ENCODE data around the gene AFF1.

DNA sequence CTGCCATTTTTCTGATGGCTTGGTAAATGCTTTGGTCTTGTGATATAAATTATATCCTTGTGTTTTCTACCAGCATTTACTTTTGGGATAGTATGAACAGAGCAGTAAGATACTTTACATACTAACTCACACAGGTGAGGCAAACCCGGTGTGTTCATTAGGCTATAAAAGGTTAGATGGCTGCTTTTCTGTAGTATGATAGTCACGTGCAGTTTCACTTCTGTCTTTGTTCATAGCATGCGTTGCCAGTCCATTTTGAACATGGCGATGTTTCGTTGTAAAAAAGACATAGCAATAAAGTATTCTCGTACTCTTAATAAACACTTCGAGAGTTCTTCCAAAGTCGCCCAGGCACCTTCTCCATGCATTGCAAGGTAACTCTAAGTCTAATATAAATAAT, 197.2 kb downstream of the AFF1 start:
- TF ChIP-seq, protein P1, sequence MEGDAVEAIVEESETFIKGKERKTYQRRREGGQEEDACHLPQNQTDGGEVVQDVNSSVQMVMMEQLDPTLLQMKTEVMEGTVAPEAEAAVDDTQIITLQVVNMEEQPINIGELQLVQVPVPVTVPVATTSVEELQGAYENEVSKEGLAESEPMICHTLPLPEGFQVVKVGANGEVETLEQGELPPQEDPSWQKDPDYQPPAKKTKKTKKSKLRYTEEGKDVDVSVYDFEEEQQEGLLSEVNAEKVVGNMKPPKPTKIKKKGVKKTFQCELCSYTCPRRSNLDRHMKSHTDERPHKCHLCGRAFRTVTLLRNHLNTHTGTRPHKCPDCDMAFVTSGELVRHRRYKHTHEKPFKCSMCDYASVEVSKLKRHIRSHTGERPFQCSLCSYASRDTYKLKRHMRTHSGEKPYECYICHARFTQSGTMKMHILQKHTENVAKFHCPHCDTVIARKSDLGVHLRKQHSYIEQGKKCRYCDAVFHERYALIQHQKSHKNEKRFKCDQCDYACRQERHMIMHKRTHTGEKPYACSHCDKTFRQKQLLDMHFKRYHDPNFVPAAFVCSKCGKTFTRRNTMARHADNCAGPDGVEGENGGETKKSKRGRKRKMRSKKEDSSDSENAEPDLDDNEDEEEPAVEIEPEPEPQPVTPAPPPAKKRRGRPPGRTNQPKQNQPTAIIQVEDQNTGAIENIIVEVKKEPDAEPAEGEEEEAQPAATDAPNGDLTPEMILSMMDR (optimal IDR thresholded peaks at IDR 0.05 in 1 of 3, IDR thresholded peaks at IDR 0.05 in 1 of 3, conservative IDR thresholded peaks at IDR 0.05 in 1 of 3; ENCODE audit: extremely low read depth in 1 of 3, insufficient read depth in 2 of 3, low read length in 3 of 3) = no peak
- TF ChIP-seq EZH2 (IDR thresholded peaks at IDR 0.05; ENCODE audit: low read length) = no peak

Data from keratinocyte (primary cell).